ENCODE measurements around the gene ZBTB37.

- TF ChIP-seq ZBTB7A (IDR thresholded peaks at IDR 0.05; ENCODE audit: low read depth) (no peak), REST (IDR thresholded peaks at IDR 0.05; ENCODE audit: low read depth) (no peak), EGR1 (IDR thresholded peaks at IDR 0.05) (no peak), CREB1 (IDR thresholded peaks at IDR 0.05; ENCODE audit: low read depth) (no peak), EP300 (IDR thresholded peaks at IDR 0.05; ENCODE audit: borderline replicate concordance) (no peak), TCF12 (IDR thresholded peaks at IDR 0.05; ENCODE audit: low read depth) (no peak), NFIC (IDR thresholded peaks at IDR 0.05) (no peak), RAD21 (IDR thresholded peaks at IDR 0.05; ENCODE audit: low read depth) (no peak), TAF1 (IDR thresholded peaks at IDR 0.05; ENCODE audit: low read depth) (no peak), CEBPB (IDR thresholded peaks at IDR 0.05) (no peak)
Measured at GRCh38 chr1:173871091-173871490, 2.9 kb downstream of the ZBTB37 start.
